GM21825 (cell line): Measurements from ENCODE around the gene CHMP5.

Source experiments
- ATAC-seq: cut with Tn5 transposase; IDR thresholded peaks from one replicate; pipeline ENCODE4 v1.9.1; 2021; ENCODE audit warnings: mild to moderate bottlenecking, moderate library complexity; ENCODE audit not compliant: unreplicated experiment

Gene CHMP5

GRCh38 chr9:33264473-33265177 is at the start of gene CHMP5, which contains the start of gene BAG1:
TSS of gene CHMP5 (plus strand) at chr9:33265049. CDS start at chr9:33265079, 30 bp downstream.
TSS of gene BAG1 (minus strand) at chr9:33264708.
- peak; percentile 87 for ATAC-seq

- ATAC-seq = no peak
Observed at GRCh38 chr9:33220681-33221567, 43.9 kb upstream of the CHMP5 start.

GRCh38 chr9:33221568-33221884 is 43.3 kb upstream of the CHMP5 start:
- no peak for ATAC-seq

GRCh38 chr9:33222031-33222430 is 42.8 kb upstream of the CHMP5 start:
- ATAC-seq = no peak

GRCh38 chr9:33223696-33224095 is 41.2 kb upstream of the CHMP5 start:
- no peak for ATAC-seq

- peak; percentile 40 for ATAC-seq
Observed at GRCh38 chr9:33225319-33226147, 39.3 kb upstream of the CHMP5 start.

GRCh38 chr9:33227008-33227398 is 37.8 kb upstream of the CHMP5 start:
- peak; percentile 47 for ATAC-seq

GRCh38 chr9:33227741-33228140 is 37.1 kb upstream of the CHMP5 start:
- no peak for ATAC-seq

- ATAC-seq = no peak
Observed at GRCh38 chr9:33228606-33229005, 36.2 kb upstream of the CHMP5 start.

- no peak for ATAC-seq
Observed at GRCh38 chr9:33229359-33230114, 35.3 kb upstream of the CHMP5 start.

- ATAC-seq = no peak
Observed at GRCh38 chr9:33230756-33231622, 33.9 kb upstream of the CHMP5 start.

GRCh38 chr9:33231623-33231942 is 33.3 kb upstream of the CHMP5 start:
- no peak for ATAC-seq

GRCh38 chr9:33232815-33233214 is 32.0 kb upstream of the CHMP5 start:
- no peak for ATAC-seq

GRCh38 chr9:33233626-33234342 is 31.1 kb upstream of the CHMP5 start:
- no peak for ATAC-seq

GRCh38 chr9:33234511-33235467 is 30.1 kb upstream of the CHMP5 start:
- ATAC-seq = no peak

GRCh38 chr9:33236571-33236970 is 28.3 kb upstream of the CHMP5 start:
- no peak for ATAC-seq

- no peak for ATAC-seq
Observed at GRCh38 chr9:33239921-33240320, 24.9 kb upstream of the CHMP5 start, which contains the start of gene SPINK4. TSS of gene SPINK4 (plus strand) at chr9:33240167. CDS start at chr9:33240209, 42 bp downstream.

- ATAC-seq = no peak
Observed at GRCh38 chr9:33241298-33241697, 23.6 kb upstream of the CHMP5 start.
